ENCODE measurements around the gene BNIPL.

DNA sequence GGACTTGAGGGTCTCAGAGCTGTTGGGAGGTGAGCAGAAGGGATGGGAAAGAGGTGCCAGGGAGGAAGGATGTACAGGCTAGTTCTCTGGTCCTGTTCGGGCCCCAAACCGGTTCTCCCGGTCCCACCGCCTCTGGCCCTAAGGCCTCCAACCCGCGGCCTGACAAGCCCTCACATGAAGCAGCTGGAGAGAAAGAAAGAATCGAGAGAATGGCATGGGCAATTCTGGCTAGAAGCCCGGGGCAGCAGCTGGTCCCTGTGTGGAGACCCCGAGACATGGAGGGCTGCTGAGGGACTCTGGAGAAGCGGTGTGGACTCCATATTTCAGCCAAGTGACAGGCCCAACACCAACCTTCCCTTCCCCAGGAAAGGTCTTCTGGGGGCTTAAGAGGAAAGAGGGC lies 22.3 kb downstream of the BNIPL start:
- no peak for TF ChIP-seq ARNTL (CRISPR knock-in tag; IDR thresholded peaks at IDR 0.05)
- TF ChIP-seq SOX6 (IDR thresholded peaks at IDR 0.05), result no peak
- no peak for TF ChIP-seq SOX6 (CRISPR knock-in tag; IDR thresholded peaks at IDR 0.05)
- no peak for TF ChIP-seq POLR2A (IDR thresholded peaks at IDR 0.05; ENCODE audit: insufficient read depth in 1 of 2, low read depth in 2 of 2, low read length in 2 of 2)
- no peak for TF ChIP-seq ETV6 (CRISPR knock-in tag; conservative IDR thresholded peaks at IDR 0.05)
- no peak for TF ChIP-seq ZNF33A (CRISPR knock-in tag; IDR thresholded peaks at IDR 0.05; ENCODE audit: borderline replicate concordance)
- no peak for TF ChIP-seq KDM4B (CRISPR knock-in tag; IDR thresholded peaks at IDR 0.05)
- no peak for TF ChIP-seq BHLHE40 (IDR thresholded peaks at IDR 0.05; ENCODE audit: low read length)
- TF ChIP-seq SIN3A (IDR thresholded peaks at IDR 0.05; ENCODE audit: borderline replicate concordance, low read depth, low read length), result no peak
- TF ChIP-seq CTCF (CRISPR knock-in tag; IDR thresholded peaks at IDR 0.05), result no peak
- TF ChIP-seq ZNF605 (CRISPR knock-in tag; IDR thresholded peaks at IDR 0.05), result no peak
